Subcutaneous adipose tissue (tissue), 4 donors: ENCODE results near the gene GPR156. TPM values are rescaled to one million over a fixed set of nuclear protein-coding genes. Genes with fewer than 3 reads are reported as not detected.

ENCODE experiments used
- total RNA-seq, 4 donors: library from RNA; depleted of rRNA; stranded (reverse); fragments of >200 nt; gene quantifications; one replicate each; pipeline ENCODE4 v1.1.0, GENCODE V29; 2016
- TF ChIP-seq, protein P1 (sequence below): fragments of 450-650 bp; IDR thresholded peaks from one replicate; pipeline ENCODE4 v1.5.1; 2016; ENCODE audit warnings: low read depth, mild to moderate bottlenecking, control low read depth, antibody characterized with exemption, moderate library complexity

Gene GPR156
- total RNA-seq, 4 donors from 2014 or later = 0.44 to 1.4 (median 0.57) TPM; not detected in 1

DNA sequence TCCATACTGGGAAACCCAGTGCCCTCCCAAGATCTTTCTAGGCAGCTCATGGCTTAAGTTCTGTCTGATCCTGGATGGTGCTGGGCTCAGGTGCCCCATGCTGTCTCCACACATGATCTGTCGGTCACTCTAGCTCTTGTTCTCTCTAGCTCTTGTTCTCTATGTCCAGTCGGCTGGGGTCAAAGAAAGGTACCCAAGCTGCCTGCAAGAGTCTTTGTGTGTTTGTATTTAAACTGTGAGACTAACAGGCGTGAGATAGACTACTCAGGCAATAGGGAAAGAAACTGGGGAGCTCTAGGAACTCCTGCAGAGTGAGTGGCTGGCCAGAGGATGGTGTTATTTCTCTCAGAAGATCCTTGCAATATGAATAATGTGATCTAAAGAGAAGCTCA is 40.2 kb downstream of the GPR156 start:
- TF ChIP-seq, protein P1, sequence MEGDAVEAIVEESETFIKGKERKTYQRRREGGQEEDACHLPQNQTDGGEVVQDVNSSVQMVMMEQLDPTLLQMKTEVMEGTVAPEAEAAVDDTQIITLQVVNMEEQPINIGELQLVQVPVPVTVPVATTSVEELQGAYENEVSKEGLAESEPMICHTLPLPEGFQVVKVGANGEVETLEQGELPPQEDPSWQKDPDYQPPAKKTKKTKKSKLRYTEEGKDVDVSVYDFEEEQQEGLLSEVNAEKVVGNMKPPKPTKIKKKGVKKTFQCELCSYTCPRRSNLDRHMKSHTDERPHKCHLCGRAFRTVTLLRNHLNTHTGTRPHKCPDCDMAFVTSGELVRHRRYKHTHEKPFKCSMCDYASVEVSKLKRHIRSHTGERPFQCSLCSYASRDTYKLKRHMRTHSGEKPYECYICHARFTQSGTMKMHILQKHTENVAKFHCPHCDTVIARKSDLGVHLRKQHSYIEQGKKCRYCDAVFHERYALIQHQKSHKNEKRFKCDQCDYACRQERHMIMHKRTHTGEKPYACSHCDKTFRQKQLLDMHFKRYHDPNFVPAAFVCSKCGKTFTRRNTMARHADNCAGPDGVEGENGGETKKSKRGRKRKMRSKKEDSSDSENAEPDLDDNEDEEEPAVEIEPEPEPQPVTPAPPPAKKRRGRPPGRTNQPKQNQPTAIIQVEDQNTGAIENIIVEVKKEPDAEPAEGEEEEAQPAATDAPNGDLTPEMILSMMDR = no peak

DNA sequence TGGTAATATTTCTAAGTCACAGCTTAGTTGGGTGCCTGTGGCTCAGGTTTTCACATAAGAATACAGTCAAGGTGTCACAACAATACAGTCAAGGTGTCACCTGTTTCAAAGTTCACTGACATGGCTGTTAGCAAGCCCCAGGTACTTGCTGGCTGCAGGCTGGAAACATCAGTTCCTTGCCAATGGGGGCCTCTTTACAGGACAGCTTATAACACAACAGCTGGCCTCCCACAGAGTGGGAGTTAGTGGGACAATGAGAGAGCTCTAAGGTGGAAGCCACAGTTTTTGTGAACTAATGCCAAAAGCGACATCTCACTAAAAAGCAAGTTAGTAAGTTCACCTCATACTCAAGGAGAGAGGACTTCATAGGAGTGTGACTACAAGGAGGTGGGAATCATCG is 45.4 kb downstream of the GPR156 start:
- TF ChIP-seq, protein P1 = no peak

DNA sequence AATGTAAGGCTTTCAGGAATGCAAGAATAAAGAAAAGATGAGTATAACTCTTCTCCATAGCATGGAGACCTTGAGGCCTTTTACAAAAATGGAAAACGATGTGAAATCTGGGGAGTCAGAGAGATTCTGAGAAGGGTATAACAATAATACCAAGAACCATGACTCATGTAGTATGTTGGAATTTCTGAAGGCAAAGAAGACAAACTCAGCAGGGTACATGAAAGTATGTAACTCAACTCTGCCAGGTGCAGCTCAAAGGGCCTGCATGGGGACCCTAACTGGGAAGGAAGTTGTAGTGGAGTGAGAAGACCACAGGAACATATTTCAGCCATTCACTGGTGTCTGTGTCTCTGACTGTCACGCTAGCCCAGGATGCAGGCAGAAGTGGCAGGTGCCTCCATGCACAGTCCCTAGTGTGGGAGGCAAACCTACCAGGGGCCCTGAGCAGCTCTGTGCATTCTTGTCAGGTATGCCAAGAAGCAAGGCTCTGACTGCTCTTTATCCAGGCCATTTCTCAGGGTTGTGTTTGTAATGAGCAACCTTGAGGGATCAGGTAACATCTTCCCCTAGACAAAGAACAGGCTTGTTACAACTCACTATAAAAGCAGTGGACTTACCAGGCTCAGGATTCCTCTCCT is 57.2 kb downstream of the GPR156 start:
- TF ChIP-seq, protein P1 = no peak

DNA sequence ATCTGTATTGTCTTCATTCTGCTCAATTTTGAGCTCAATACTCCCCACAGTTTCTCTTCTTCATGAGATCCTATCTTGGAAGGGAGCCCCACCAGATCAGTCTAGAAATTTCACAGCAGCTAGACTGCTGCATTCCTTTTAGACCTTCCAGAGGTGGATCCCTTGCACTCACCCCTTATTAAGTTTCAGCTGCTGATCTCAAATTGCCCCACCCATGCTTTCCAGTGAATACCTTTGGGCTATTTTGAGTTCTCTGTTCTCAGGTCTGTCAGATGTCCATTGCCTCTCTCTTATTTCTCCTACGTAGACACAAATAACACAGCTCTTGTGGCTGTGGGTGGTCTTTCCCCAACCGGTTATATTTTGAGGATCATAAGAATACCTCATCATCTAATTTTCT is 60.8 kb downstream of the GPR156 start:
- TF ChIP-seq, protein P1 = no peak

DNA sequence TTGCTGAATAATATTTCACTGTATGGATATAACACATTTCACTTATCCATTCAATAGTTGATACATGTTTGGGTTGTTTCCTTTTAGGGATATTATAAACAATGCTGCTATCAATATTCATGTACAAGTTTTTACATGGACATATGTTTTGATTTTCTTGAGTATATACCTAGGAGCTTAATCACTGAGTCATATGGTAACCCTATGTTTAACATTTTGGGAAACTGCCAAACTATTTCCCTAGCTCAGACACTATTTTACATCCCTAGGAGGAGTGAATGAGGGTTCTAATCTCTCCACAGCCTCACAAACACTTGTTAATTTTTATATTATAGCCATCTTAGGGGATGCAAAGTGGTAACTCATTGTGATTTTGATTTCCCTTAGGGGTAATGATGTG is 66.0 kb downstream of the GPR156 start:
- TF ChIP-seq, protein P1 = no peak

DNA sequence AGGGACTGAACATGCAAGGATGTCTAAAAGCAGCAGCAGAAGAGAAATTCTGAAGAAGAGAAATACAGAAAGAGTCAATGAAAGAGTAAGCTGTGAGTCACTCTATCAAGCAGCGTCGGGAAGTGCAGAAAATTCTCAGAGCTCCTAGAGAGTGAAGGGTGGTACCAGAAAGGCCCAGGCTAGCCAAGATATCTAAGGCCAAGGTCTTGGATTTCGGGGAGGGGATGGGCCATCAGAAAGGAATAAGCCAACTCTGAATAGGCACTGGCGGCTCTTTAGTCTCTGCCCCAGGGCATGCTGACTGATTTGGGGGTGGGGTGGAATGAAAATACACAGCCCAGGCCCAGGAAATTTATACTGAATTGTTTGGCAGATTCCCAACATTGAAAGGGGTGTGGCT is 70.8 kb downstream of the GPR156 start:
- TF ChIP-seq, protein P1 = no peak

DNA sequence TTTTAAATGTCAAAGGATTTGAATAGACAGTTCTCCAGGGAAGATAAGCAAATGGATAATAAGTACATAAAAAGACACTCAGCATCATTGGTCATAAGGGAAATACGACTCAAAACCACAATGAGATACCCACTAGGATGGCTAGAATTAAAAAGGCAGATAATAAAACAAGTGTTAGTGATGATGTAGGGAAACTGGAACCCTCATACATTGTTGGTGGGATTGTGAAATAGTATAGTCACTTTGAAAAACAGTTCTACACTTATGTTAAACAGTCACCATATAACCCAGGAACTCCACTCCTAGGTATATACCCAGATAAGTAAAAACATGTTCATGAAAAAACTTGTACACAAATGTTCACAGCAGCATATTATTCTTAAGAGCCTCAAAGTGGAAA is 72.5 kb downstream of the GPR156 start:
- TF ChIP-seq, protein P1 = no peak
